Adrenal gland (tissue), 5 donors: ENCODE measurements around the gene PLEKHH1.

ENCODE experiments used
- POLR2A ChIP-seq, 2 donors: fragments of 450-650 bp; IDR thresholded peaks; one replicate each; pipeline ENCODE4 v1.6.1; 2017; ENCODE audit warnings: antibody characterized with exemption in 2 of 2, mild to moderate bottlenecking in 2 of 2, moderate library complexity in 1 of 2
- TF ChIP-seq, protein P1 (sequence below), 6 experiments: fragments of 450-650 bp in 4 of 6; fragments of 200-600 bp in 2 of 6; sonication (generic) in 1 of 6; IDR thresholded peaks; 1 replicate in 5 of 6; 2 replicates in 1 of 6; pipeline versions ENCODE4 v1.5.1 to v1.8.0; 2016 to 2021; ENCODE audit warnings: antibody characterized with exemption in 6 of 6, mild to moderate bottlenecking in 2 of 6, moderate library complexity in 1 of 6
- donor health status: DM: no; HTN: no; CAD: no.

DNA sequence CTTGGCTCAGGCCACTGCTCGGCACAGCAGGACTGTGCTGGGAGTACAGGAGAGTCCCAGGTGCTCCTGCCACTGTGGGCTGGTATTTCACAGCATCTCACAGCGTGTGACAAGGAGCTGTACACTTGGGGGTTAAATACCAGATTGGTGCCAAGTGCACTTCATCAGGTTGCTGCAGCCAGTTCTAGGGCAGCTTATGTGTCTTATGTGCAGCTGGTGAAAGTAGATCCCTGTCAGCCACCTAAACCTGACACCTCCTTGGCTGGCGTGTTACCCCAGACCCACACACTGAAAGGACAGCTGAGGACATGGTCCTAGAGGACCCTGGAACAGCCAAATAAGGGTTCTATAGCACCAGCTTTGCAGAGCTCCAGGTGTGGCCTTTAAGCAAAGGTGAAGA is 18.9 kb downstream of the PLEKHH1 start:
- TF ChIP-seq POLR2A (IDR thresholded peaks at IDR 0.05), result no peak
- TF ChIP-seq, protein P1, sequence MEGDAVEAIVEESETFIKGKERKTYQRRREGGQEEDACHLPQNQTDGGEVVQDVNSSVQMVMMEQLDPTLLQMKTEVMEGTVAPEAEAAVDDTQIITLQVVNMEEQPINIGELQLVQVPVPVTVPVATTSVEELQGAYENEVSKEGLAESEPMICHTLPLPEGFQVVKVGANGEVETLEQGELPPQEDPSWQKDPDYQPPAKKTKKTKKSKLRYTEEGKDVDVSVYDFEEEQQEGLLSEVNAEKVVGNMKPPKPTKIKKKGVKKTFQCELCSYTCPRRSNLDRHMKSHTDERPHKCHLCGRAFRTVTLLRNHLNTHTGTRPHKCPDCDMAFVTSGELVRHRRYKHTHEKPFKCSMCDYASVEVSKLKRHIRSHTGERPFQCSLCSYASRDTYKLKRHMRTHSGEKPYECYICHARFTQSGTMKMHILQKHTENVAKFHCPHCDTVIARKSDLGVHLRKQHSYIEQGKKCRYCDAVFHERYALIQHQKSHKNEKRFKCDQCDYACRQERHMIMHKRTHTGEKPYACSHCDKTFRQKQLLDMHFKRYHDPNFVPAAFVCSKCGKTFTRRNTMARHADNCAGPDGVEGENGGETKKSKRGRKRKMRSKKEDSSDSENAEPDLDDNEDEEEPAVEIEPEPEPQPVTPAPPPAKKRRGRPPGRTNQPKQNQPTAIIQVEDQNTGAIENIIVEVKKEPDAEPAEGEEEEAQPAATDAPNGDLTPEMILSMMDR (IDR thresholded peaks at IDR 0.05), result no peak
